Ammon's horn (tissue), 1 donor: ENCODE data around the gene SLC22A23.
A peak's percentile ranks its signal among the peaks of the same experiment; 100 is the strongest.

ENCODE experiments used
- DNase-seq: peaks from one replicate; pipeline ENCODE4 v3.0.0-alpha.2; 2016; ENCODE audit warnings: low spot score

The SLC22A23 gene

DNA sequence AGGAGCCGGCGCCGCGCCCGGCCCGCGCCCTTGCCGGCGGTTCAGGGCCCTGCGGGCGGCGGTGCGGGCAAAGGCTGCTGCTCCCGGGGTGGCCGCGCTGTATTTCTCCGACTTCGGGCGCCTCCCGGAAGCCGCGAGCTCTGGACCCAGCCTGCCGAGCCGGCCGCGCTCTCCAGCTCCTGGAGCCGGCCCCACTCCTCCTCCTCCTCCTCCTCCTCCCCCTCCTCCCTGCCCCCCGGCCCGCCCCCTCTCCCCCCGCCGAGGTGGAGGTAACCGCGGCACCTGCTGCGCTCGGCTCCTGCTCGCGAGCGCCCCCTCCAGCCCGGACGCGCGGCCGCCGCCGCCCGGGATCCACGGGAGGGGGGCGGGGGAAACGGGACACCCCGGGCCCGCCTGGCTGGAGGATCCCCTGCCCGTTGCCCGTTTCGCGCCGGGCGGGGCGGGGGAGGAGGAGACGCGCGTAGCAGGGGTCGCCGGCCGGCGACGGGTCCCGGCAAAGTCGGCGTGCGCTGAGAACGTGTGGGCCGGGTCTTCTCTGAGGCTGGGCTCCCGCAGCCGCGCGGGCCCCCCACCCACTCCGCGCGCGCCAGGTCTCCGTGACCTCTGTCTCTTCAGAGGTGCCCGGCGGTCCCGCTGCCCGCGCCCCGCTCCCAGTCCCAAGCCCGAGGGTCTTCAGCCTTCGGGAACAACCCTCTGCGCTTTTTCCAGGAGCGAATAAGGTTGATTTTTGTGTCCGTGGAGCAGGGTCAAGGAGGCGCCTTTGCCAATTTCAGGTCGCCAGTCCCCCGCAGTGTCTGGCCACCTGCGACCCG, at the start of gene SLC22A23:
SLC22A23 (minus strand) TSS at position 153 of the 812 bp plus-strand sequence. CDS start 491 bp downstream, outside the sequence.
- DNase-seq = peak; percentile 63

DNA sequence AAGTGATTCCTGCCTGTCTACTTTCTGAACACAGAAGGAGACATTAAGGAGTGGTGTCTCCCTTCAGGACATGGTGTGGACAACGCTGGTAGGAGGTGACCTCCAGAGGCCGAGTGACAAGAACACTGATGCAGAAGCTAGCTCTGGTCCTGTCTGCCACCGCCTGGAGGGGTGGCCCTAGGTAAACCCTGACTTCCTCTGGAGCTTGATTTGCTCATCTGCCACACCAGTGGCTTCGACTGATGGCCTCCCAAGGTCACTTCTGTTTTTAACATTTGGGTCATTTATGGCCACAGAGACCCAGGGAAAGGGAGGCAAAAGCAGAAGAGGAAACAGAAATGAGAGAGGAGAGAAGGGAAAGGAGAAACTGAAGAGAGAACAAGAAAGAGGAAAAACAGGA, 49.4 kb upstream of the SLC22A23 start:
- peak; percentile 34 for DNase-seq

GRCh38 chr6:3504938-3505805, 48.3 kb upstream of the SLC22A23 start:
- DNase-seq = no peak

- no peak for DNase-seq
These were observed 47.5 kb upstream of the SLC22A23 start for GRCh38 chr6:3504354-3504753.

DNA sequence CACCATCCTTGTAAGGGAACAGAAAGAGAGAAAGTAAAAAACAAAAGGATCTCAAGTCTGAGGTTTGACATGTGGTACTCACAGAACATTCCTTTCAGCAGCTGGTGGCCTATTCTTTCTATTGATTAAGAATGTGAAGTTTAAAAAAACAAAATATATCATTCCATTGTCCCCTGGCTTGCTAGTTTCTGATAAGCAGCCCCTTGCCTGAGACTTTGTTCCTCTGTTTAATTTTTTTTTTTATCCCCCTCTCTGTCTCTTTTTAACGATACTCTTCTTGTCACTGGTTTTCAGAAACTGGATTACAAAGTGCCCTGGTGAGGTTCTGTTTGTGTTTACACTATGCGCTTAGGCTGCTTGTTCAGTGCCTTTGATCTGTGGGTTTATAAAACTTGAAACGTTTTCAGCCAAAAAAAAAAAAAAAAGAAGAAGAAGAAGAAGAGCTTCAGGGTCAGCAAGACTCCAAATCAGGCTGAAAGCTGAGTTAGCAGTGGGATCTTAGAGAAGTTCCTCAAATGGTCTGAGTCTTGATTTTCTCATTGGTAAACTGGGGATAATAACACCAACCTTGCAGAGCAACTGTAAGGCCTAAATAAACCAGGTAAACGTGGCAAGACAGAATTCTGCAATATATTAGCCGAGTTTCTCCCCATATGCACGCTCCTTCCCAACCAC, 45.1 kb upstream of the SLC22A23 start:
- peak; percentile 43 for DNase-seq

- DNase-seq = no peak
These were observed 43.6 kb upstream of the SLC22A23 start for GRCh38 chr6:3500262-3501014.

DNA sequence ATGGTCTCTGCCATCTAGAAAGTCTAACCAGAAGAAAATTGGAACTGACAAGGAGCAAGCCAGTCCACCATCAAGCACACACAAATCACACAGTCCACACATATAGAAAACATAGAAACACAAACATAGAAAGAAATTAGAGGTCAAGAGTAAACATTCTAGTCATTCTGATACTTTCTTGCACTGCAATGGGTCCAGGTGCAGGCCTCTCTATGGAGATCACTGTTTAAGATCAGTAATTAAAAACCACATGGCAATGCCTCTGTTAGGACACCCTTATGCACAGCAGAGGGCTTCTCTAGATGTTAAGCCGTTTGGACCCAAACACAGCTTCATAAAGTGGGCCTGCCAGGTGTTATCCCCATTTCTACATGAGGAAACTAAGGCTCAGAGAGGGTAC, 42.8 kb upstream of the SLC22A23 start:
- no peak for DNase-seq

DNA sequence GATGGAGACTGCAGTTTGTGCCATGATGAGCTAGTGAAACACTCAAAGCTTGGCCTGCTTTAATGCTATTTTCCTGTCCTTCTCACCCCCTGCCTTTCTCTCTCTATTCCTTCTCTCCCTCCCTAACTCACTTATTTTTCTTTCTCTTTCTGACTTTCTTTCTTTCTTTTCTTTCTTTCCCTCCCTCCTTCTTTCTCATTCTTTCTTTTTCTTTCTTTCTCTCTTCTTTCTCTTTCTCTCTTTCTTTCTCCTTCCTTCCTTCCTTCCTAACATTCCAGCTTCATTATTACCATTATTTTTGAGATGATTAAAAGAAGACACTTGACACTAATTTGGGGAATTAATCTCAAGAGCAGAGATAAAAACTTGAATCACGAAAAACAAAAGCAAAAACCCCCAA, 39.5 kb upstream of the SLC22A23 start:
- no peak for DNase-seq

- no peak for DNase-seq
These were observed 37.7 kb upstream of the SLC22A23 start for GRCh38 chr6:3494391-3495100.

GRCh38 chr6:3490625-3490980, 33.8 kb upstream of the SLC22A23 start:
- no peak for DNase-seq

GRCh38 chr6:3489961-3490624, 33.2 kb upstream of the SLC22A23 start:
- DNase-seq = no peak

DNA sequence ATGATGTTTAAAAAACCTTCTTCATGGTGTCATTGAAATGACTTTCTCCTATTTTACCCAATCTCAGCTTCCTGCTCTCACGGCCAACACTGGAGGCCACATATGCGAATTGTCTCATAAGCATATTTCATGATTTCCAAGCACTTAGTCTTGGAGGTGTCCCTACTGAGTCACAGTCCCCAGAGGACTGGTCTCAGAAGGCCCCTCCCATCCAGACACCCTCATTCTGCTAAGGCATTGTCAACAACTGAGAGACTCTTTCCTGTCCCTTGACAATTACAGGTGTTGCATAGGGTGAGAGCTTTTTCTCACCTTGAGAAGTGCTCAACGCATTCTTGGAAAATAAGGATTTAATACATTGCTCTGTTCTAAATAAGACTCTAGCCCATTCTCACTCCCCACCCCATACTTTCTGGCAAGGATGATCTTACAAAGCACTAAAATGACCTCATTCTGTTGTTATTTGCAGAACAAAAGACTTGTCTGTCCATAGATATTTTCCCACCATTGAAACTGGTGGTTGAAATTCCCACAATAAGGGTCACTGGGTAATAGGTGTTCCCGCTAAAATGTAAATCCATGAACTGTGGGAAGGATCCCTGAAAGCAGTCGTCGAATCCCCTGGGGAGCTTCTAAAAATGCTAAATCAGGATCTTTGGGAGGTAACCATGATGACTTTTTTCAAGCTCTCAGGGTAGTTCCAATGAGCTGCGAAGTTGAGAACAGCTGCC, 32.3 kb upstream of the SLC22A23 start:
- peak; percentile 29 for DNase-seq

GRCh38 chr6:3484946-3485345, 28.1 kb upstream of the SLC22A23 start:
- DNase-seq = peak; percentile 41

DNA sequence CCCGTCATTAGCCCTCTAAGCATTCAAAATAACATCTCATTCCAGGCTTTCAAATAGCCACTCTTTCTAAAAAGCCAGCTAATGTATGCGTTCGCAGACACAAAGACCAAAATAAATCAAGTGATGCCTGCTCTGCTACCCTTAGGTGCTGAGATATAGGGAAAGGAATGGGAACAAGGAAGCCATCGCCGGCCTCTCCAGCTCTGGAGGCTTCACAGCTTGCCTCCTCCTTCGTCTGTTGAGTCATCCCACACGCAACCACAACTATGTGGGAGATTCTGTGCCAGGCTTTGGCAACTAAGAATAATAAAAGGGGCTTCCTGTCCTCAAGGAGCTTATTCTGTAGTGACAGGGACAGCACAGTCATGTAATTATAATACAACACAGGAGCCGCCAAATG, 27.3 kb upstream of the SLC22A23 start:
- no peak for DNase-seq

- DNase-seq = no peak
These were observed 26.8 kb upstream of the SLC22A23 start for GRCh38 chr6:3483675-3484074.

- no peak for DNase-seq
These were observed 26.0 kb upstream of the SLC22A23 start for GRCh38 chr6:3482869-3483268.

DNA sequence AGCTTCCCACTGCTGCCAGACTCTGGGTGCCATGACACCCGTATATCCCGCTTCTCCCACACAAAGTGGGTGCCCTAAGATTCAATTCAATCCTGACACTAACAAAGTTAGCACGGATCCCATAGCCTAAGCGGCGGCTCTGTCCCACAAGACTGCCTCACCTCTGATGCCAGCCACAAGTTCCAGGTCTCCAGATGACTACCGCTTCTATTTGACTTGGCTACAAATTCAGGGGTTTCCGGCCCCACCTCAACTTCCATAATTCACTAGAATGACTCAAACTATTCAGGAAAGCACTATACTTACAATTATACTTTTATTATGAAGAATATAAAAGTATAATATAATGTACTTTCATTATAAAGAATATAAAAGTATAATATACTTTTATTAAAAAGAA, 24.8 kb upstream of the SLC22A23 start:
- no peak for DNase-seq

GRCh38 chr6:3480009-3480408, 23.2 kb upstream of the SLC22A23 start:
- no peak for DNase-seq

- no peak for DNase-seq
These were observed 16.9 kb upstream of the SLC22A23 start for GRCh38 chr6:3473773-3474172.

DNA sequence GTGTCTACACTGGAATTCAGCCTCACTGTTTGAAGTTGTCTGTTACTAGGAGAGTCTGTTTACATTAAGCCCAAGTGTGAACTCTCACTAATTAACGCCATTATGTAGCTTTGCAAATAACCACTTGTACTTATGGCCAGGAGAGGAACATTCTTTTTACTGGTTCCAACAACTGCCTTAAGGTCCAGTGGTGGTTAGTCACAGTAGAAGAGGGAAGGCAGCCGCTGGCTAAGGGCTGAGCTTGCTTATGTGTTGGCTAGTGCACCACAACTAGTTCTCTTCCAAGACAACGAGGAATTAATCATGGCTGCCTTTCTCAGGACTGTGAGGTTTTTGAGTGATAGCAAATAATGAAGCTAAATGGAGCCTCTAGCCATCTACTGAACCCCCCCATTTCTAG, 14.9 kb upstream of the SLC22A23 start:
- no peak for DNase-seq
